Stimulated activated CD4-positive, alpha-beta T cell treated with anti-CD3 and anti-CD28 coated beads, Interleukin-15, amount 100 ng/mL, for 1 hour (primary cell): ENCODE measurements around the gene NAT10.

Experiments
- DNase-seq, 2 donors: peaks; one replicate each; pipeline ENCODE4 v3.0.0-alpha.2; 2020; ENCODE audit warnings: low read depth in 1 of 2, low spot score in 1 of 2

NAT10 gene

GRCh38 chr11:34105957-34106504 is 602 bp downstream of the NAT10 start:
- no peak for DNase-seq

GRCh38 chr11:34111722-34112270 is 6.4 kb downstream of the NAT10 start:
- DNase-seq, result no peak

- no peak for DNase-seq
Measured at GRCh38 chr11:34114014-34114413, 8.6 kb downstream of the NAT10 start.

GRCh38 chr11:34114471-34114870 is 9.0 kb downstream of the NAT10 start:
- DNase-seq, result no peak

GRCh38 chr11:34120651-34121050 is 15.2 kb downstream of the NAT10 start:
- DNase-seq, result no peak

- DNase-seq, result no peak
Measured at GRCh38 chr11:34124885-34125668, 19.6 kb downstream of the NAT10 start.

- no peak for DNase-seq
Measured at GRCh38 chr11:34126959-34127848, 21.8 kb downstream of the NAT10 start.

- DNase-seq, result no peak
Measured at GRCh38 chr11:34128824-34129223, 23.4 kb downstream of the NAT10 start.

GRCh38 chr11:34132261-34132965 is 27.0 kb downstream of the NAT10 start:
- DNase-seq, result no peak

GRCh38 chr11:34134765-34135164 is 29.3 kb downstream of the NAT10 start:
- no peak for DNase-seq

- no peak for DNase-seq
Measured at GRCh38 chr11:34135439-34135838, 30.0 kb downstream of the NAT10 start.

- no peak for DNase-seq
Measured at GRCh38 chr11:34136420-34136819, 31.0 kb downstream of the NAT10 start.

- DNase-seq, result no peak
Measured at GRCh38 chr11:34139346-34139745, 33.9 kb downstream of the NAT10 start.

GRCh38 chr11:34140149-34140548 is 34.7 kb downstream of the NAT10 start:
- no peak for DNase-seq

- no peak for DNase-seq
Measured at GRCh38 chr11:34143048-34143447, 37.6 kb downstream of the NAT10 start.

GRCh38 chr11:34145073-34145472 is 39.6 kb downstream of the NAT10 start:
- DNase-seq, result no peak

- no peak for DNase-seq
Measured at GRCh38 chr11:34145847-34146381, 40.5 kb downstream of the NAT10 start.

- DNase-seq, result no peak
Measured at GRCh38 chr11:34146411-34146810, 41.0 kb downstream of the NAT10 start.

- DNase-seq, result no peak
Measured at GRCh38 chr11:34146866-34147265, 41.4 kb downstream of the NAT10 start.

GRCh38 chr11:34147581-34147980 is 42.2 kb downstream of the NAT10 start:
- no peak for DNase-seq
